HL-60 (cell line): ENCODE results near the gene ALK.

Experiments used
- DNase-seq, 2 experiments: peaks; one replicate each; pipeline ENCODE4 v3.0.0-alpha.2; 2010 to 2020; ENCODE audit warnings: low read depth in 1 of 2, low spot score in 1 of 2
- H3K27ac ChIP-seq: fragments of 250-450 bp; sonication (Bioruptor Pico); replicated peaks from 2 replicates; pipeline ENCODE4 v1.5.1; 2020; ENCODE audit warnings: mild to moderate bottlenecking, moderate library complexity
- H3K27me3 ChIP-seq: fragments of 250-450 bp; sonication (Bioruptor Pico); 2 replicates; pipeline ENCODE4 v1.5.1; 2021; ENCODE audit warnings: mild to moderate bottlenecking, moderate library complexity; ENCODE audit not compliant: insufficient read depth, poor library complexity, severe bottlenecking
- H3K4me3 ChIP-seq: replicated peaks from 2 replicates; pipeline ENCODE4 v1.5.1; 2011; ENCODE audit warnings: mild to moderate bottlenecking, control low read depth, low read length; ENCODE audit not compliant: insufficient read depth
- GABPA ChIP-seq: IDR thresholded peaks from 2 replicates; pipeline ENCODE4 v1.6.1; 2012; ENCODE audit warnings: low read depth
- POLR2AphosphoS5 ChIP-seq: IDR thresholded peaks from 2 replicates; pipeline ENCODE4 v1.6.1; 2012; ENCODE audit warnings: low read depth
- REST ChIP-seq: IDR thresholded peaks from 2 replicates; pipeline ENCODE4 v1.6.1; 2012; ENCODE audit warnings: low read depth; ENCODE audit not compliant: insufficient replicate concordance
- SPI1 ChIP-seq: IDR thresholded peaks from 2 replicates; pipeline ENCODE4 v1.6.1; 2012; ENCODE audit warnings: low read depth, mild to moderate bottlenecking, borderline replicate concordance
- TF ChIP-seq, protein P1 (sequence below): IDR thresholded peaks from one replicate; pipeline ENCODE4 v1.5.1; 2011; ENCODE audit warnings: low read length, control low read depth, inconsistent platforms; ENCODE audit not compliant: insufficient read depth

ALK gene

GRCh38 chr2:29456429-29456828 lies 465.0 kb downstream of the ALK start:
- DNase-seq = no peak
- TF ChIP-seq GABPA (no peak), REST (no peak), POLR2AphosphoS5 (no peak), SPI1 (no peak)
- TF ChIP-seq, protein P1, sequence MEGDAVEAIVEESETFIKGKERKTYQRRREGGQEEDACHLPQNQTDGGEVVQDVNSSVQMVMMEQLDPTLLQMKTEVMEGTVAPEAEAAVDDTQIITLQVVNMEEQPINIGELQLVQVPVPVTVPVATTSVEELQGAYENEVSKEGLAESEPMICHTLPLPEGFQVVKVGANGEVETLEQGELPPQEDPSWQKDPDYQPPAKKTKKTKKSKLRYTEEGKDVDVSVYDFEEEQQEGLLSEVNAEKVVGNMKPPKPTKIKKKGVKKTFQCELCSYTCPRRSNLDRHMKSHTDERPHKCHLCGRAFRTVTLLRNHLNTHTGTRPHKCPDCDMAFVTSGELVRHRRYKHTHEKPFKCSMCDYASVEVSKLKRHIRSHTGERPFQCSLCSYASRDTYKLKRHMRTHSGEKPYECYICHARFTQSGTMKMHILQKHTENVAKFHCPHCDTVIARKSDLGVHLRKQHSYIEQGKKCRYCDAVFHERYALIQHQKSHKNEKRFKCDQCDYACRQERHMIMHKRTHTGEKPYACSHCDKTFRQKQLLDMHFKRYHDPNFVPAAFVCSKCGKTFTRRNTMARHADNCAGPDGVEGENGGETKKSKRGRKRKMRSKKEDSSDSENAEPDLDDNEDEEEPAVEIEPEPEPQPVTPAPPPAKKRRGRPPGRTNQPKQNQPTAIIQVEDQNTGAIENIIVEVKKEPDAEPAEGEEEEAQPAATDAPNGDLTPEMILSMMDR = no peak
- Histone ChIP-seq H3K27me3 (no peaks in the 10 kb centered on the region), H3K4me3 (no peak overlapping the region), H3K27ac (no peak overlapping the region)

DNA sequence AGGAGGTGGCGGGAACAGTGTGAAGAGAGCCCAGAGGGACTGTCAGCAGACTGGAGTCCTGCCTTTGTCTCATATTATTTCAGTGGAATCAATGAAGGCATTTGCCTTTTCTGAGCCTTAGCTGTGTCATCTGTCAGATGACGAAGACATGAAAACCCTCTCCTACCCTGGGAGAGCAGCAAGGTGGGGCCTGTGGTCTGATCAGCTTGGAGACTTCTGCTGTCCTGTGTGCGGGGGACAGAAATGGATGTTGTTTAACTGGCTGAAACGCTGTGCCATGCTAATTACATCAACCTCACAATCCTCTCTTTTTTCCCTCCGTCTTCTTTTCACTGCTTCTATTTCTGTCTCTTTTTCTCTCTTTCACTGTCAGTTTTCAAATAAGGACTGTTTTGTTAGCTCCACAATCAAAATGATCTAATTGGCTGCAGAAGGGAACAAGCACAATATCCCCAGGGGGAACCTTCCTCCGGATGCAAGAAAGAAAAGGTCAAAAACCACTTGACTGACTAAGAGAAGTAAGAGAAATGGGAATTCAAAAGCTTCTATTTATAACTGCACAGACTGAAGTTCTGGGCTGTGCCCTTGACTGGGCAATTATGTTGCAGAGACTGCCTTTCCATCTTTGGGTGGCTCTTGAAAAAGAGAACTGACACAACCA lies 466.1 kb downstream of the ALK start:
- Histone ChIP-seq H3K4me3 (no peak overlapping the region), H3K27ac (no peak overlapping the region), H3K27me3 (no peaks in the 10 kb centered on the region)
- TF ChIP-seq, protein P1 = no peak
- no peak for TF ChIP-seq REST
- DNase-seq = no peak

DNA sequence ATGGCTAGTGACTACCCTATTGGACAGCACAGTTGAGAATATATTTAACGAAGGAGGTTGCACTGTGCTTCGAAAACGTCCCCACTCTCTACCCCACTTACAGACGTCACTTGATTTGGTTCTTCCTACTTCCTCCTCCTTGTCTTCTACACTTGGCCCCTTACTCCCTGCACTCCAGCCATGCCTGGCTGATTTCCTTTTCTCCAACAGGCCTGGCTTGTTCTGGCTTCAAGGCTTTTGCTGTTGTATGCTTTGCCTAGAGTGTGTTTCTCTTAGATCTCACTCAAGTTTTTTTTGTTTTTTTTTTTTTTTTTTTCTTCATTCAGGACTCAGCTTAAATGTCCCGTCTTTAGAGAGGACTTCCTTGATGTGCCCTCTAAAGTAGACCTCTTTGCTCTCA lies 469.4 kb downstream of the ALK start:
- TF ChIP-seq SPI1 (no peak), REST (no peak), GABPA (no peak), POLR2AphosphoS5 (no peak)
- TF ChIP-seq, protein P1 = no peak
- Histone ChIP-seq H3K4me3 (no peak overlapping the region), H3K27me3 (no peaks in the 10 kb centered on the region), H3K27ac (no peak overlapping the region)
- no peak for DNase-seq
